ENCODE data around the gene ESR2. TPM values are rescaled to one million over a fixed set of nuclear protein-coding genes. Genes with fewer than 3 reads are reported as not detected.

The ESR2 gene
- polyA plus RNA-seq, 1 of the 3 experiments (the other 2 are of a cell fraction): 0.03 TPM

DNA sequence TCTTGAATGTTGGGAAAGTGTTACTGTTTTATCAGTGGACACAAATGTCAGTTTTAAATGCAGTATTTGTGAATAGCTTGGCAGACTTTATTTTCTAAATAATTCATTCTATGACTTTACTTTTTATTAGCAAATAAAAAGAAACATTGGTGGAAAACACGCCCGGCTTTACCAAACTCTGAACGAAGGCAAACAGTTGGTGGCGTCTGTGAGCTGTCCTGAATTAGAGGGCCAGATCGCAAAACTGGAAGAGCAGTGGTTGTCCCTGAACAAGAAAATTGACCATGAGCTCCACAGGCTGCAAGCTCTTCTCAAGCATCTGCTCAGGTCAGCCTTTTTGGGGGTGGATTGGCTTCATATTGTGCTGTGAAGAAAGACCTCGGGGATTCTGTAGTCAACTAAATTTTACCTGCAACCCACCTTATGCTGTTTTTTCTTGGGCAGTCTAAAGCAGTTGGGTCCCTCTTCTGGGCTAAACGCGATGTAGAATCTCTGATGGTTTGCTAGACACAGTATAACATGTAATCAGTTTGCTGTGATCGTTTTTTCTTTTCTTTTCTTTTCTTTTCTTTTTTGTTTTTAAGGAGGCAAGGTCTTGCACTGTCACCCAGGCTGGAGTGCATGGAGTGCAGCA is 156.4 kb downstream of the ESR2 start:
- no peak overlapping the region for H3K4me2 ChIP-seq
- H3F3A ChIP-seq (replicated peaks; ENCODE audit: insufficient read depth): no peaks in the 10 kb centered on the region
- H3K27ac ChIP-seq (ENCODE audit: low read depth in 2 of 2, low read length in 1 of 2): no peak overlapping the region
- H3K27me3 ChIP-seq (ENCODE audit: insufficient read depth): no peaks in the 10 kb centered on the region
- H3K4me1 ChIP-seq (ENCODE audit: control insufficient read depth in 1 of 2, insufficient read depth in 2 of 2, low read depth in 1 of 2, low read length in 1 of 2): no peaks in the 10 kb centered on the region
- no peaks in the 10 kb centered on the region for H3K79me2 ChIP-seq (ENCODE audit: insufficient read depth)
- DNase-seq: no peak
- no peaks in the 10 kb centered on the region for H3K9me2 ChIP-seq
- TF ChIP-seq ELF1 (IDR thresholded peaks at IDR 0.05) (no peak), CTCF (IDR thresholded peaks at IDR 0.05) (peak; percentile 36), MAX (IDR thresholded peaks at IDR 0.05; ENCODE audit: low read depth) (no peak), POLR2AphosphoS5 (IDR thresholded peaks at IDR 0.05; ENCODE audit: low read depth, low read length) (no peak), SMC3 (IDR thresholded peaks at IDR 0.05; ENCODE audit: low read depth, low read length) (peak; percentile 44; the same call in 1 of the 2 replicates), RCOR1 (IDR thresholded peaks at IDR 0.05; ENCODE audit: low read length) (no peak), JUND (IDR thresholded peaks at IDR 0.05) (no peak), CHD2 (IDR thresholded peaks at IDR 0.05; ENCODE audit: low read length, partially characterized antibody) (no peak), RAD21 (IDR thresholded peaks at IDR 0.05; ENCODE audit: low read length) (peak; percentile 56), NFIC (IDR thresholded peaks at IDR 0.05; ENCODE audit: borderline replicate concordance) (no peak), GABPA (IDR thresholded peaks at IDR 0.05; ENCODE audit: low read depth) (no peak), YY1 (IDR thresholded peaks at IDR 0.05; ENCODE audit: low read depth) (no peak), NRF1 (IDR thresholded peaks at IDR 0.05; ENCODE audit: low read depth, low read length) (no peak)
- TF ChIP-seq, protein P1, sequence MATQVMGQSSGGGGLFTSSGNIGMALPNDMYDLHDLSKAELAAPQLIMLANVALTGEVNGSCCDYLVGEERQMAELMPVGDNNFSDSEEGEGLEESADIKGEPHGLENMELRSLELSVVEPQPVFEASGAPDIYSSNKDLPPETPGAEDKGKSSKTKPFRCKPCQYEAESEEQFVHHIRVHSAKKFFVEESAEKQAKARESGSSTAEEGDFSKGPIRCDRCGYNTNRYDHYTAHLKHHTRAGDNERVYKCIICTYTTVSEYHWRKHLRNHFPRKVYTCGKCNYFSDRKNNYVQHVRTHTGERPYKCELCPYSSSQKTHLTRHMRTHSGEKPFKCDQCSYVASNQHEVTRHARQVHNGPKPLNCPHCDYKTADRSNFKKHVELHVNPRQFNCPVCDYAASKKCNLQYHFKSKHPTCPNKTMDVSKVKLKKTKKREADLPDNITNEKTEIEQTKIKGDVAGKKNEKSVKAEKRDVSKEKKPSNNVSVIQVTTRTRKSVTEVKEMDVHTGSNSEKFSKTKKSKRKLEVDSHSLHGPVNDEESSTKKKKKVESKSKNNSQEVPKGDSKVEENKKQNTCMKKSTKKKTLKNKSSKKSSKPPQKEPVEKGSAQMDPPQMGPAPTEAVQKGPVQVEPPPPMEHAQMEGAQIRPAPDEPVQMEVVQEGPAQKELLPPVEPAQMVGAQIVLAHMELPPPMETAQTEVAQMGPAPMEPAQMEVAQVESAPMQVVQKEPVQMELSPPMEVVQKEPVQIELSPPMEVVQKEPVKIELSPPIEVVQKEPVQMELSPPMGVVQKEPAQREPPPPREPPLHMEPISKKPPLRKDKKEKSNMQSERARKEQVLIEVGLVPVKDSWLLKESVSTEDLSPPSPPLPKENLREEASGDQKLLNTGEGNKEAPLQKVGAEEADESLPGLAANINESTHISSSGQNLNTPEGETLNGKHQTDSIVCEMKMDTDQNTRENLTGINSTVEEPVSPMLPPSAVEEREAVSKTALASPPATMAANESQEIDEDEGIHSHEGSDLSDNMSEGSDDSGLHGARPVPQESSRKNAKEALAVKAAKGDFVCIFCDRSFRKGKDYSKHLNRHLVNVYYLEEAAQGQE (IDR thresholded peaks at IDR 0.05; ENCODE audit: low read depth, low read length): no peak
- TF ChIP-seq, protein P2, sequence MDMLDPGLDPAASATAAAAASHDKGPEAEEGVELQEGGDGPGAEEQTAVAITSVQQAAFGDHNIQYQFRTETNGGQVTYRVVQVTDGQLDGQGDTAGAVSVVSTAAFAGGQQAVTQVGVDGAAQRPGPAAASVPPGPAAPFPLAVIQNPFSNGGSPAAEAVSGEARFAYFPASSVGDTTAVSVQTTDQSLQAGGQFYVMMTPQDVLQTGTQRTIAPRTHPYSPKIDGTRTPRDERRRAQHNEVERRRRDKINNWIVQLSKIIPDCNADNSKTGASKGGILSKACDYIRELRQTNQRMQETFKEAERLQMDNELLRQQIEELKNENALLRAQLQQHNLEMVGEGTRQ (IDR thresholded peaks at IDR 0.05; ENCODE audit: borderline replicate concordance, low read depth, low read length): no peak
- H3K9ac ChIP-seq: no peak overlapping the region
- no peak overlapping the region for H2AFZ ChIP-seq (ENCODE audit: low read depth)
- no peaks in the 10 kb centered on the region for H4K20me1 ChIP-seq (ENCODE audit: insufficient read depth)
- WGBS (ENCODE audit: low lambda C conversion rate): 92% methylated on average over 9 of the region's 9 CpGs
- ChIA-PET POLR2A (no interaction called here), CTCF (interaction anchor here (0.8 to 3.0 kb wide), 12 partner anchors 9 to 172 kb away, joined by 3 to 16 read pairs (median 3); partner anchors contain the start of gene ESR2)
- peaks cover 6 to 18% of the 10 kb centered on the region in 2 experiments for H3K36me3 ChIP-seq (replicated peaks in 1 of 2; ENCODE audit: control insufficient read depth in 1 of 2, insufficient read depth in 2 of 2, low read length in 1 of 2)
- H3K9me3 ChIP-seq: no peaks in the 10 kb centered on the region
- no peak overlapping the region for H3K4me3 ChIP-seq (ENCODE audit: low read depth in 2 of 2, low read length in 1 of 2)

All from SK-N-SH (cell line).